Small intestine (tissue), 7 donors: ENCODE results near the gene FRAS1. TPM values are rescaled to one million over a fixed set of nuclear protein-coding genes. Genes with fewer than 3 reads are reported as not detected.
A peak's percentile ranks its signal among the peaks of the same experiment; 100 is the strongest.

Experiments
- DNase-seq, 2 donors: peaks; one replicate each; pipeline versions ENCODE4 v3.0.0 to v3.0.0-alpha.2; 2013
- FAIRE-seq: peaks from 2 replicates; lab custom pipeline; 2012; peaks lifted over from hg19 to GRCh38; lab: Jason Lieb, UNC
- H3K27ac ChIP-seq, 3 donors: one replicate each; pipeline ENCODE4 v1.5.1; 2013; ENCODE audit warnings: low read length in 2 of 3, mild to moderate bottlenecking in 2 of 3, control low read depth in 1 of 3, inconsistent platforms in 1 of 3, low read depth in 1 of 3, moderate library complexity in 1 of 3
- H3K27me3 ChIP-seq, 3 donors: one replicate each; pipeline ENCODE4 v1.6.1; 2013; ENCODE audit warnings: low read length in 3 of 3, inconsistent platforms in 1 of 3; ENCODE audit not compliant: control insufficient read depth in 3 of 3, insufficient read depth in 3 of 3
- H3K36me3 ChIP-seq, 3 donors: one replicate each; pipeline ENCODE4 v1.6.1; 2013; ENCODE audit warnings: low read length in 3 of 3, inconsistent platforms in 1 of 3, low read depth in 1 of 3, mild to moderate bottlenecking in 1 of 3, moderate library complexity in 1 of 3; ENCODE audit not compliant: control insufficient read depth in 3 of 3, insufficient read depth in 2 of 3
- H3K4me1 ChIP-seq, 3 donors: one replicate each; pipeline ENCODE4 v1.6.1; 2013; ENCODE audit warnings: low read length in 2 of 3, inconsistent platforms in 1 of 3, low read depth in 1 of 3, mild to moderate bottlenecking in 1 of 3, moderate library complexity in 1 of 3; ENCODE audit not compliant: control insufficient read depth in 3 of 3, insufficient read depth in 2 of 3
- H3K4me3 ChIP-seq, 3 donors: one replicate each; pipeline ENCODE4 v1.5.1; 2013; ENCODE audit warnings: low read length in 3 of 3, control low read depth in 1 of 3, inconsistent platforms in 1 of 3, low read depth in 1 of 3, mild to moderate bottlenecking in 1 of 3, moderate library complexity in 1 of 3
- H3K9me3 ChIP-seq, 2 donors: one replicate each; pipeline ENCODE4 v1.6.1; 2013; ENCODE audit warnings: low read depth in 1 of 2, low read length in 1 of 2; ENCODE audit not compliant: control insufficient read depth in 2 of 2, insufficient read depth in 1 of 2
- WGBS, 3 donors: extraction: QIAGEN DNeasy Blood & Tissue Kit; methylation state at CpG; one replicate each; pipeline ENCODE4 v1.1.7; 2013; 5-methylcytosine and 5-hydroxymethylcytosine counted together
- polyA plus RNA-seq, 4 donors: library from polyadenylated mRNA; stranded (reverse) in 3 of 4; unstranded in 1 of 4; fragments of 200-250 nt in 3 of 4; fragments of 120-200 nt in 1 of 4; gene quantifications; one replicate each; pipeline versions ENCODE4 v1.2.1 to v1.2.3, GENCODE V29; 2013
- donor health status: healthy with polysubstance abuse.
- donor health status: control.
- donor health status: control.
- donor health status: Bipolar disorder and iron deficiency.
- donor health status: healthy.

Gene FRAS1
- polyA plus RNA-seq, 4 donors: 0.16 to 12.6 TPM; not detected in 2

DNA sequence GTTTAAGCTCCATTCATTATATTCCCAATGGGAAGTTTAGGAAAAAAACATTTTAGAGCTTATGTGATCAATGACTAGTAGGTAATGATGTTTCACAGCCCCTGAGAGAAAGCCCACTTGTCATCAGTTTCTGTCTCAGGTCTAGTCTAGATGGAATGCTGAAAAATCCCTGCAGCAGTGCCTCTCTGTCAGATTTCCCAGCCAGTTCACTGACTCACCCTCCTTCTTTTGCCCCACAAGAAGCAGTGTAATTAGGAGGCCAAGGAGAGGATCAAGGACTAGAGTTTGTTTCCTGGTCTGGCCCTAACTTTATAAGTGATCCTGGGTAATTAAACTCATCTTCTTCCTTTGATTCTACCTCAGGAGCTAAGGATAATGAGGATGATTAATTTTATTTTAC is 375.8 kb downstream of the FRAS1 start:
- Histone ChIP-seq H3K9me3 (no peaks in the 10 kb centered on the region), H3K4me1 (peaks cover 0 to 7% (median 0%) of the 10 kb centered on the region in 3 donors), H3K27ac (no peak overlapping the region), H3K4me3 (no peak overlapping the region), H3K36me3 (peaks cover 0 to 11% (median 0%) of the 10 kb centered on the region in 3 donors), H3K27me3 (no peaks in the 10 kb centered on the region)
- DNase-seq (peak; percentile 20 to 35), FAIRE-seq (no peak)

DNA sequence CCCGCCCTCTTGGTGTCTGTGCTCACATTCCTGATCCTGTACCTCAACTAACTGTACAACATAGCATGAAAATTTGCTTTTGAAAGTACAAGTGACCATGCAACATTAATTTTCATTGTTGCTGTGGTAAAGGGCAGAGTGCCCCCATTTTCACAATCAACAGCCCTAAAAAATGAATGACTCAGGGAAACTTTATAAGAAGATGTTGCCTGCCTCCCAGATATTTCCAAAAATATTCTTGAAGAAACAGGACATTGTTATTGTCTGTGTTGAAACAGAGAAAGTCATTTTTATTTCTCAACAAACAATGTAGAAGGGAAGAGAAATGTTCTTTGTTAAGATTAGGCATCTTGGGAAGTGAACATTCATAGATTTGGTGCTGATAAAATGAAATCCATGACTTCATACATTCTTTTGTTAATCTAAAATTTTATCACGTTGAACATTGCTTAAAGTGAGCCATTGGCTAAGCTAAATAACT is 380.5 kb downstream of the FRAS1 start:
- Histone ChIP-seq H3K9me3 (no peaks in the 10 kb centered on the region), H3K27me3 (no peaks in the 10 kb centered on the region), H3K36me3 (peaks cover 0 to 6% (median 0%) of the 10 kb centered on the region in 3 donors), H3K4me3 (no peak overlapping the region), H3K4me1 (peaks cover 0 to 2% (median 0%) of the 10 kb centered on the region in 3 donors), H3K27ac (no peak overlapping the region)
- FAIRE-seq (no peak), DNase-seq (no peak)
- 63 to 77% (median 66%) methylated on average over 2 of the region's 2 CpGs for WGBS, 3 donors

DNA sequence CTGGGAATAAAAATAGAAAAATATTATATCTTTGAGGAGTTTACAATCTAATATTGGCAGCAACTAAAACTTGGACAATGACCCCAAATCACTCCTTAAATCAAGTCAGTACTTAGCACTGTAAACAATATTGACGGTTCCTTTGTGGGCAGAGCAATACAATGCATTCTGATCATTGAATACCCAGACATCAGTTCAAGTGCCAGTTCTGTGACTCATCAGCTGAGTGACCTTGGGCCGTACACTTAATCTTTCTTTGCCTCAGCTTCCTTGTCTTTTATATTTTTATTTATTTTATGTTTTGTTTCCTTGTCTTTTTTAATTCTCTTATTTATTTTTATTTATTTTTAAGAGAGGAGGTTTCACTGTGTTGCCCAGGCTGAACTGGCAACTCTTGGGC is 382.2 kb downstream of the FRAS1 start:
- DNase-seq: peak in 1 of 2 donors; percentile 63
- H3K27ac ChIP-seq: no peak overlapping the region
- H3K27me3 ChIP-seq: no peaks in the 10 kb centered on the region
- no peaks in the 10 kb centered on the region for H3K9me3 ChIP-seq
- 13 to 46% (median 18%) methylated on average over 2 of the region's 2 CpGs for WGBS, 3 donors
- H3K4me1 ChIP-seq: no peaks in the 10 kb centered on the region
- no peak for FAIRE-seq
- H3K4me3 ChIP-seq: no peak overlapping the region
- peaks cover 0 to 10% (median 0%) of the 10 kb centered on the region in 3 donors for H3K36me3 ChIP-seq

DNA sequence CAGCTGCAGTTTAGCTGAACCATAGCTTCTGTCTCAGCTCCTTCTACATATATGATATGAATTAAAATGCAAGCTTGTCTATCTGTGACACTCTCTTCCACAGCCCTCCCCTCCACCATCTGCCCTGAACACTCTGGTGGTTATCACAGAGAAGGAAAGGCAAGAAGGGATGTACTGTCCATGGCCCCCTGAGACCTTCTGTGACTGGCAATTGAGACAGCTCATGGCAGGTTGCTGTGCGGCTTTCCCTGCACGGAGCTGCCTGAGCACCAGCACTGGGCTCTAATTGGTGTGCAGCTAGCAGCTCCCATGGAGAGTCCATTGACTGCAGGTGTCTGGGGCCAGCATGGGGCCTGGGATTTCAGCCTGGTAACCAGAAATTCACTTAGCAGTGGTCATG is 384.6 kb downstream of the FRAS1 start:
- no peaks in the 10 kb centered on the region for H3K9me3 ChIP-seq
- H3K36me3 ChIP-seq: peaks cover 0 to 10% (median 0%) of the 10 kb centered on the region in 3 donors
- H3K27ac ChIP-seq: no peak overlapping the region
- no peaks in the 10 kb centered on the region for H3K27me3 ChIP-seq
- 86 to 91% (median 88%) methylated on average over 2 of the region's 2 CpGs for WGBS, 3 donors
- no peak for FAIRE-seq
- H3K4me3 ChIP-seq: no peak overlapping the region
- H3K4me1 ChIP-seq: no peaks in the 10 kb centered on the region
- no peak for DNase-seq

DNA sequence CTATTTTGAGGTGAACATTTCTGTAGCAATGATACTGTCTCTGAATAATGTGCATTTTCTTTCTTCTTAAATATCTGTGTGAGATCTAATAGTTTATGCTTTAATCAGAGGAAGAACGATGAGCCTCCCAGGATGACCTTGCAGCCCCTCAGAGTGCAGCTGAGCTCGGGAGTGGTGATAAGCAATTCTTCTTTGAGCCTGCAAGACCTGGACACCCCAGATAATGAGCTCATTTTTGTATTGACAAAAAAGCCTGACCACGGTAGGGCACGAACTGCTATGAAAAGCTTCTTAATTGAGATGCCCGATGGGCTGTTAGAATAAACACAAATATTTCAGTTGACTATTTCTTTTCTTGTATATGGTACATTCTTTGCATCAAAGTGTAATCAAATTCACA is 389.5 kb downstream of the FRAS1 start:
- Histone ChIP-seq H3K9me3 (no peaks in the 10 kb centered on the region), H3K27me3 (no peaks in the 10 kb centered on the region), H3K36me3 (peaks cover 0 to 15% (median 0%) of the 10 kb centered on the region in 3 donors), H3K4me1 (no peaks in the 10 kb centered on the region), H3K4me3 (no peak overlapping the region), H3K27ac (no peak overlapping the region)
- DNase-seq: no peak
- no peak for FAIRE-seq
- 70 to 78% (median 71%) methylated on average over 5 of the region's 5 CpGs for WGBS, 3 donors

DNA sequence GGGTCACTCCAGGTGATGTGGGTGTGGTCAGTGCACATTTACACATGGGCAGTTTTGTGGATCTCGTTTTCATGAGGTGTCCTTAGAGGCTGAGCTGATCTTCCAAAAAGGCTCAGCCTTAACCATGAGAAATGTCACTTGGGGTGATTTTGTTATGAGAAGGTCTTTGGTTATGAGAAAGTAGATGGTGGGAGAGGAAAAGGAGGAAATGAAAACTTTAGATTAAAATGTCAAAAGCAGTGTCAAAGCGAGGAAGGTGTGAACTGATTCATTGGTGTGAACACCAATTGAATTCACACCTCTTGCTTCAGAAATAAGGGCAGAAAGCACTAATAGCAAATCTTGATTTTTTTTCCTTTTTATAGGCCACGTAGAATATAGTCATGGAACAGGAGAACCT is 394.3 kb downstream of the FRAS1 start:
- no peaks in the 10 kb centered on the region for H3K4me1 ChIP-seq
- WGBS, 3 donors: 40 to 68% (median 63%) methylated on average over 3 of the region's 3 CpGs
- no peak for FAIRE-seq
- H3K4me3 ChIP-seq: no peak overlapping the region
- H3K27me3 ChIP-seq: no peaks in the 10 kb centered on the region
- no peak overlapping the region for H3K27ac ChIP-seq
- H3K36me3 ChIP-seq: peaks cover 0 to 22% (median 0%) of the 10 kb centered on the region in 3 donors
- DNase-seq: no peak
- H3K9me3 ChIP-seq: no peaks in the 10 kb centered on the region

DNA sequence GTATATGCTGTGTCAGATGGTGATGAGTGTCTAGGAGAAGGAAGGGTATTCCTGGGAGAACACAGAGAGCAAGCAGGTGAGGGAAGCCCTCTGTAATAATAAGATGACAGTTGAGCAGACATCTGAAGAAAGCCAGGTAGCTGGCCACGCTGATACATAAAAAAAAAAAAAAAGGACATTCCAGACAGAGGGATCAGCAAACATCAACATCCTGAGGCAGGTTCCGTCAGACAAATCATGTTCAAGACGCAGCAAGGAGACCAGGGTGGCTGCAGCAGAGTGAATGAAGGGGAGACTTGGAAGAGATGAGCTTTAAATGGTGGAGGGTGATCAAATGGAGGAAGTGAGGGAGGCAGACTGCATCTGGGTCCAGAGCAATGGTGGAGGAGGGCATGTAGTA is 396.9 kb downstream of the FRAS1 start:
- Histone ChIP-seq H3K4me1 (no peaks in the 10 kb centered on the region), H3K27ac (no peak overlapping the region), H3K27me3 (no peaks in the 10 kb centered on the region), H3K36me3 (peaks cover 0 to 18% (median 0%) of the 10 kb centered on the region in 3 donors), H3K4me3 (no peak overlapping the region), H3K9me3 (no peaks in the 10 kb centered on the region)
- WGBS, 3 donors: 80 to 84% (median 82%) methylated on average over 3 of the region's 3 CpGs
- DNase-seq (no peak), FAIRE-seq (no peak)

DNA sequence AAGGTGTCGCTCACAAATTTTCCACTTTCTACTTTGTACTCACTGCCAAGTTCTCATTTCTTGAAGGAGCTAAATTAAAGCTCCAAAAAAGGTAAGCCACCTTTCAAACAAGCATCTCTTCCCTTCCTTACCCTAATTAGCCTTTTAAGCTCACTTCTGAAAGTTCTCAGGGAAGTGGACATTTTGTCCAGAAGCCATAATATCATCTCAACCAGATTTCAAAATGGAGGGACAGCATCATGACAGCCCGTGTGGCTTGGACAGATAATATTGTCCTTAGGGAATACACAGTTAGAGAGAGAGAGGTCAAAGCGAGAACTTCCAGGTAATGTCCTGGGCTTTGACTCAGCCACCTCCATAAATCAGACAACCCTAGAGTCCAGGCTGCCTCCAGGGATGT is 400.6 kb downstream of the FRAS1 start:
- H3K27ac ChIP-seq: no peak overlapping the region
- no peak overlapping the region for H3K4me3 ChIP-seq
- H3K9me3 ChIP-seq: no peaks in the 10 kb centered on the region
- 57 to 75% (median 60%) methylated on average over 3 of the region's 3 CpGs for WGBS, 3 donors
- DNase-seq: no peak
- FAIRE-seq: no peak
- no peaks in the 10 kb centered on the region for H3K27me3 ChIP-seq
- peaks cover 0 to 16% (median 0%) of the 10 kb centered on the region in 3 donors for H3K36me3 ChIP-seq
- no peaks in the 10 kb centered on the region for H3K4me1 ChIP-seq

DNA sequence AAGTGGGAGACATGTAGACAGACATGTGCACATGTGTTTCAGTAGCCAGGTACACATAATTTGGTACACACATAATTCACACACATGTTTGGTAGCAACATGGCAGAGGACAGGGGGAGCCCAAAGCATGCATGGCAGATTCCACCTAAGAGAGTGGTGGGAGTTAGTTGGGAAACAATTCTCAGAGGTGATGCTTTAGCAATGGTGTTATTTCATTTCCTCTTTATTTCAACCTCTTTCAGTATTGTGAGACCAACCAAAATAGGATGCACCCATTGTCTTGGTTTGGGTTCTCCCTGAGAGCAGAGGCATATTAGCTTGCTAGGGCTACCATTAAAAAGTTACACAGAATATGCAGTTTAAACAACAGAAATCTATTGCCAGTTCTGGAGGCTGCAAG is 402.2 kb downstream of the FRAS1 start:
- H3K27ac ChIP-seq: no peak overlapping the region
- H3K4me1 ChIP-seq: no peaks in the 10 kb centered on the region
- no peak overlapping the region for H3K4me3 ChIP-seq
- H3K27me3 ChIP-seq: no peaks in the 10 kb centered on the region
- DNase-seq: no peak
- H3K36me3 ChIP-seq: peaks cover 0 to 17% (median 0%) of the 10 kb centered on the region in 3 donors
- FAIRE-seq: no peak
- no peaks in the 10 kb centered on the region for H3K9me3 ChIP-seq
